K562 (cell line): ENCODE measurements around the gene CYB561A3. TPM values are rescaled to one million over a fixed set of nuclear protein-coding genes. Genes with fewer than 3 reads are reported as not detected.

Experiments used
- CBFB ChIP-seq: sonication (generic); formaldehyde crosslinking; IDR thresholded peaks from 2 replicates; pipeline ENCODE4 v1.4.0; 2020; ENCODE audit warnings: mild to moderate bottlenecking, missing genetic modification reagents
- CBX3 ChIP-seq, 2 experiments: IDR thresholded peaks; 1 replicate in 1 of 2; 2 replicates in 1 of 2; pipeline ENCODE4 v1.6.1; 2012; ENCODE audit warnings: inconsistent platforms in 2 of 2, low read length in 2 of 2, borderline replicate concordance in 1 of 2, control low read depth in 1 of 2
- DMBX1 ChIP-seq: fragments of 250-450 bp; sonication (Bioruptor Pico); IDR thresholded peaks from 2 replicates; pipeline ENCODE4 v1.8.0; 2022; ENCODE audit warnings: inconsistent platforms, mild to moderate bottlenecking, moderate library complexity, borderline replicate concordance
- FOSL1 ChIP-seq: fragments of 200-800 bp; sonication (Bioruptor generic); conservative IDR thresholded peaks from 2 replicates; pipeline ENCODE4 v1.6.1; 2016; ENCODE audit warnings: missing genetic modification characterization, missing compliant biosample characterization
- GABPA ChIP-seq: fragments of 200-800 bp; sonication (Bioruptor generic); conservative IDR thresholded peaks from 2 replicates; pipeline ENCODE4 v1.6.1; 2016; ENCODE audit warnings: low read depth, missing genetic modification characterization, missing compliant biosample characterization
- KLF16 ChIP-seq: IDR thresholded peaks from 2 replicates; pipeline ENCODE4 v1.6.1; 2016; ENCODE audit warnings: antibody characterized with exemption
- MAFF ChIP-seq: IDR thresholded peaks from 2 replicates; pipeline ENCODE4 v1.6.1; 2012; ENCODE audit warnings: low read length, improper control_type of control experiment
- SETDB1 ChIP-seq: IDR thresholded peaks from one replicate; pipeline ENCODE4 v1.6.1; 2012; ENCODE audit warnings: low read length, control low read depth, inconsistent platforms
- SPI1 ChIP-seq: IDR thresholded peaks from 2 replicates; pipeline ENCODE4 v1.6.1; 2011; ENCODE audit warnings: low read depth, low read length, control low read depth, borderline replicate concordance
- TEAD4 ChIP-seq, 2 experiments: sonication (generic) in 1 of 2; formaldehyde crosslinking in 1 of 2; IDR thresholded peaks; 2 replicates each; pipeline versions ENCODE4 v1.6.1 to v1.8.0; 2012 to 2022; ENCODE audit warnings: borderline replicate concordance in 1 of 2, inconsistent platforms in 1 of 2, low read length in 1 of 2, mild to moderate bottlenecking in 1 of 2, missing genetic modification reagents in 1 of 2
- ZFX ChIP-seq: sonication (generic); formaldehyde crosslinking; IDR thresholded peaks from 2 replicates; pipeline ENCODE4 v1.8.0; 2022; ENCODE audit warnings: mild to moderate bottlenecking, missing genetic modification reagents, moderate library complexity
- ZNF431 ChIP-seq: sonication (generic); formaldehyde crosslinking; IDR thresholded peaks from 2 replicates; pipeline ENCODE4 v1.8.0; 2022; ENCODE audit warnings: mild to moderate bottlenecking, missing genetic modification reagents
- ZNF583 ChIP-seq: fragments of 250-450 bp; sonication (Bioruptor Pico); IDR thresholded peaks from 2 replicates; pipeline ENCODE4 v1.4.0; 2020
- ZNF77 ChIP-seq: fragments of 250-450 bp; sonication (Bioruptor Pico); IDR thresholded peaks from 2 replicates; pipeline ENCODE4 v1.5.0; 2020
- ZNF780A ChIP-seq: fragments of 250-450 bp; sonication (Bioruptor Pico); IDR thresholded peaks from 2 replicates; pipeline ENCODE4 v1.5.0; 2021; ENCODE audit warnings: mild to moderate bottlenecking
- polyA plus RNA-seq, 8 experiments: library from polyadenylated mRNA; depleted of rRNA in 4 of 8; stranded (reverse) in 5 of 8; unstranded in 3 of 8; fragments of >200 nt; fragmentation: Nextera tagmentation in 2 of 8; fragmentation: Illumina TruSeq in 1 of 8; extraction: Ambion mirVana in 2 of 8; extraction: Trizol in 1 of 8; gene quantifications; 2 replicates each; pipeline versions ENCODE4 v1.2.1 to v1.2.3, GENCODE V29; 2011 to 2014; ENCODE audit warnings: inconsistent platforms in 1 of 8, missing spikeins in 1 of 8
- total RNA-seq, 7 experiments: library from RNA; depleted of rRNA in 6 of 7; stranded (reverse); fragments of >200 nt in 6 of 7; fragmentation: Illumina TruSeq in 2 of 7; extraction: Trizol in 2 of 7; gene quantifications; 2 replicates each; pipeline versions ENCODE4 v1.2.1 to v1.2.3, GENCODE V29; 2011 to 2021; ENCODE audit warnings: low replicate concordance in 1 of 7
- TF ChIP-seq, protein P1 (sequence below): sonication (generic); formaldehyde crosslinking; IDR thresholded peaks from 2 replicates; pipeline ENCODE4 v1.8.0; 2022; ENCODE audit warnings: missing genetic modification reagents, mild to moderate bottlenecking, borderline replicate concordance
- TF ChIP-seq, protein P2 (sequence below): sonication (generic); formaldehyde crosslinking; IDR thresholded peaks from 2 replicates; pipeline ENCODE4 v1.8.1; 2023; ENCODE audit warnings: missing genetic modification reagents, mild to moderate bottlenecking, borderline replicate concordance
- TF ChIP-seq, protein P3 (sequence below), 2 experiments: fragments of 450-650 bp; IDR thresholded peaks; 2 replicates each; pipeline ENCODE4 v1.6.1; 2016
- TF ChIP-seq, protein P4 (sequence below): sonication (generic); formaldehyde crosslinking; IDR thresholded peaks from 2 replicates; pipeline ENCODE4 v1.9.0; 2022; ENCODE audit warnings: mild to moderate bottlenecking, missing genetic modification reagents
- TF ChIP-seq, protein P5 (sequence below): sonication (generic); formaldehyde crosslinking; IDR thresholded peaks from 2 replicates; pipeline ENCODE4 v1.8.0; 2022; ENCODE audit warnings: mild to moderate bottlenecking, missing genetic modification reagents

Gene CYB561A3
- total and polyA plus RNA-seq, 9 of the 15 experiments (the other 6 are each of a cell fraction or from before 2014, with no cell fraction given): 29.2 to 78.9 (median 37.9) TPM

- TF ChIP-seq SETDB1 (no peak), ZNF583 (CRISPR knock-in tag) (0 out of 2 replicates have a peak, but pooled peaks have one; percentile 43), CBFB (CRISPR knock-in tag) (no peak), TEAD4 (IDR thresholded peaks at IDR 0.05; ENCODE audit: low read length) (no peak), TEAD4 (CRISPR knock-in tag; IDR thresholded peaks at IDR 0.05; ENCODE audit: borderline replicate concordance) (no peak), SPI1 (no peak), FOSL1 (tag) (no peak), ZNF431 (CRISPR knock-in tag) (no peak), ZNF780A (CRISPR knock-in tag) (no peak), ZNF77 (no peak), KLF16 (peak; percentile 46; the same call in 1 of the 2 replicates), GABPA (tag) (peak; percentile 77), ZFX (CRISPR knock-in tag) (no peak), MAFF (no peak), DMBX1 (CRISPR knock-in tag) (no peak), CBX3 (IDR thresholded peaks at IDR 0.05; ENCODE audit: borderline replicate concordance in 1 of 2, low read length in 2 of 2) (peak in 1 of 2 experiments; percentile 61; a peak in 1 of 3 replicates)
- TF ChIP-seq, protein P1, sequence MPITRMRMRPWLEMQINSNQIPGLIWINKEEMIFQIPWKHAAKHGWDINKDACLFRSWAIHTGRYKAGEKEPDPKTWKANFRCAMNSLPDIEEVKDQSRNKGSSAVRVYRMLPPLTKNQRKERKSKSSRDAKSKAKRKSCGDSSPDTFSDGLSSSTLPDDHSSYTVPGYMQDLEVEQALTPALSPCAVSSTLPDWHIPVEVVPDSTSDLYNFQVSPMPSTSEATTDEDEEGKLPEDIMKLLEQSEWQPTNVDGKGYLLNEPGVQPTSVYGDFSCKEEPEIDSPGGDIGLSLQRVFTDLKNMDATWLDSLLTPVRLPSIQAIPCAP (CRISPR knock-in tag): no peak
- TF ChIP-seq, protein P2, sequence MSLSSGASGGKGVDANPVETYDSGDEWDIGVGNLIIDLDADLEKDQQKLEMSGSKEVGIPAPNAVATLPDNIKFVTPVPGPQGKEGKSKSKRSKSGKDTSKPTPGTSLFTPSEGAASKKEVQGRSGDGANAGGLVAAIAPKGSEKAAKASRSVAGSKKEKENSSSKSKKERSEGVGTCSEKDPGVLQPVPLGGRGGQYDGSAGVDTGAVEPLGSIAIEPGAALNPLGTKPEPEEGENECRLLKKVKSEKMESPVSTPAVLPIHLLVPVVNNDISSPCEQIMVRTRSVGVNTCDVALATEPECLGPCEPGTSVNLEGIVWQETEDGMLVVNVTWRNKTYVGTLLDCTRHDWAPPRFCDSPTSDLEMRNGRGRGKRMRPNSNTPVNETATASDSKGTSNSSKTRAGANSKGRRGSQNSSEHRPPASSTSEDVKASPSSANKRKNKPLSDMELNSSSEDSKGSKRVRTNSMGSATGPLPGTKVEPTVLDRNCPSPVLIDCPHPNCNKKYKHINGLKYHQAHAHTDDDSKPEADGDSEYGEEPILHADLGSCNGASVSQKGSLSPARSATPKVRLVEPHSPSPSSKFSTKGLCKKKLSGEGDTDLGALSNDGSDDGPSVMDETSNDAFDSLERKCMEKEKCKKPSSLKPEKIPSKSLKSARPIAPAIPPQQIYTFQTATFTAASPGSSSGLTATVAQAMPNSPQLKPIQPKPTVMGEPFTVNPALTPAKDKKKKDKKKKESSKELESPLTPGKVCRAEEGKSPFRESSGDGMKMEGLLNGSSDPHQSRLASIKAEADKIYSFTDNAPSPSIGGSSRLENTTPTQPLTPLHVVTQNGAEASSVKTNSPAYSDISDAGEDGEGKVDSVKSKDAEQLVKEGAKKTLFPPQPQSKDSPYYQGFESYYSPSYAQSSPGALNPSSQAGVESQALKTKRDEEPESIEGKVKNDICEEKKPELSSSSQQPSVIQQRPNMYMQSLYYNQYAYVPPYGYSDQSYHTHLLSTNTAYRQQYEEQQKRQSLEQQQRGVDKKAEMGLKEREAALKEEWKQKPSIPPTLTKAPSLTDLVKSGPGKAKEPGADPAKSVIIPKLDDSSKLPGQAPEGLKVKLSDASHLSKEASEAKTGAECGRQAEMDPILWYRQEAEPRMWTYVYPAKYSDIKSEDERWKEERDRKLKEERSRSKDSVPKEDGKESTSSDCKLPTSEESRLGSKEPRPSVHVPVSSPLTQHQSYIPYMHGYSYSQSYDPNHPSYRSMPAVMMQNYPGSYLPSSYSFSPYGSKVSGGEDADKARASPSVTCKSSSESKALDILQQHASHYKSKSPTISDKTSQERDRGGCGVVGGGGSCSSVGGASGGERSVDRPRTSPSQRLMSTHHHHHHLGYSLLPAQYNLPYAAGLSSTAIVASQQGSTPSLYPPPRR (CRISPR knock-in tag): no peak
- TF ChIP-seq, protein P3, sequence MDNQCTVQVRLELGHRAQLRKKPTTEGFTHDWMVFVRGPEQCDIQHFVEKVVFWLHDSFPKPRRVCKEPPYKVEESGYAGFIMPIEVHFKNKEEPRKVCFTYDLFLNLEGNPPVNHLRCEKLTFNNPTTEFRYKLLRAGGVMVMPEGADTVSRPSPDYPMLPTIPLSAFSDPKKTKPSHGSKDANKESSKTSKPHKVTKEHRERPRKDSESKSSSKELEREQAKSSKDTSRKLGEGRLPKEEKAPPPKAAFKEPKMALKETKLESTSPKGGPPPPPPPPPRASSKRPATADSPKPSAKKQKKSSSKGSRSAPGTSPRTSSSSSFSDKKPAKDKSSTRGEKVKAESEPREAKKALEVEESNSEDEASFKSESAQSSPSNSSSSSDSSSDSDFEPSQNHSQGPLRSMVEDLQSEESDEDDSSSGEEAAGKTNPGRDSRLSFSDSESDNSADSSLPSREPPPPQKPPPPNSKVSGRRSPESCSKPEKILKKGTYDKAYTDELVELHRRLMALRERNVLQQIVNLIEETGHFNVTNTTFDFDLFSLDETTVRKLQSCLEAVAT (IDR thresholded peaks at IDR 0.05): no peak
- TF ChIP-seq, protein P4, sequence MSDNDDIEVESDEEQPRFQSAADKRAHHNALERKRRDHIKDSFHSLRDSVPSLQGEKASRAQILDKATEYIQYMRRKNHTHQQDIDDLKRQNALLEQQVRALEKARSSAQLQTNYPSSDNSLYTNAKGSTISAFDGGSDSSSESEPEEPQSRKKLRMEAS (CRISPR knock-in tag): peak; percentile 9; the same call in 1 of the 2 replicates
- TF ChIP-seq, protein P5, sequence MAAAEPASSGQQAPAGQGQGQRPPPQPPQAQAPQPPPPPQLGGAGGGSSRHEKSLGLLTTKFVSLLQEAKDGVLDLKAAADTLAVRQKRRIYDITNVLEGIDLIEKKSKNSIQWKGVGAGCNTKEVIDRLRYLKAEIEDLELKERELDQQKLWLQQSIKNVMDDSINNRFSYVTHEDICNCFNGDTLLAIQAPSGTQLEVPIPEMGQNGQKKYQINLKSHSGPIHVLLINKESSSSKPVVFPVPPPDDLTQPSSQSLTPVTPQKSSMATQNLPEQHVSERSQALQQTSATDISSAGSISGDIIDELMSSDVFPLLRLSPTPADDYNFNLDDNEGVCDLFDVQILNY (CRISPR knock-in tag): no peak
Observed at GRCh38 chr11:61336171-61336935, 25.3 kb downstream of the CYB561A3 start (continued).
